Activated B cell treated with CpG ODN at 0.5 μM for 24 hours (primary cell): ENCODE measurements around the gene MS4A6E. TPM values are rescaled to one million over a fixed set of nuclear protein-coding genes. Genes with fewer than 3 reads are reported as not detected.

Experiments
- ATAC-seq: fragments of 200-7000 bp; cut with Tn5 transposase; one replicate; pipeline ENCODE4 v1.10.0; 2021; ENCODE audit warnings: low read depth, mild to moderate bottlenecking, moderate library complexity
- CTCF ChIA-PET: fragments of 350-600 bp; sonication (Branson Sonifier 250); formaldehyde crosslinking; loops from one replicate; lab custom pipeline; 2021; ENCODE audit warnings: antibody characterized with exemption; lab: Charles Lee
- POLR2A ChIA-PET: fragments of 350-600 bp; sonication (Branson Sonifier 250); formaldehyde crosslinking; loops from one replicate; lab custom pipeline; 2021; ENCODE audit warnings: antibody characterized with exemption; lab: Charles Lee
- DNase-seq: peaks from one replicate; pipeline ENCODE4 v3.0.0; 2022
- H3K27ac Mint-ChIP-seq: one replicate; pipeline ENCODE4 v1.8.0; 2020; ENCODE audit warnings: mixed read lengths
- H3K27me3 Mint-ChIP-seq: one replicate; pipeline ENCODE4 v1.8.0; 2021; ENCODE audit warnings: mixed read lengths
- H3K36me3 Mint-ChIP-seq: one replicate; pipeline ENCODE4 v1.8.0; 2021; ENCODE audit warnings: low read depth, mixed read lengths
- H3K4me1 Mint-ChIP-seq: one replicate; pipeline ENCODE4 v1.8.0; 2021; ENCODE audit warnings: mixed read lengths
- H3K4me3 Mint-ChIP-seq: one replicate; pipeline ENCODE4 v1.8.0; 2020; ENCODE audit warnings: mild to moderate bottlenecking, mixed read lengths
- H3K9me3 Mint-ChIP-seq: one replicate; pipeline ENCODE4 v1.8.0; 2020; ENCODE audit warnings: mixed read lengths
- CTCF ChIP-seq: fragments of 200-600 bp; IDR thresholded peaks from one replicate; pipeline ENCODE4 v1.8.0; 2022; ENCODE audit warnings: antibody characterized with exemption, mild to moderate bottlenecking
- intact Hi-C: fragments of 100-400 bp; cut with micrococcal nuclease; formaldehyde crosslinking; loops from one replicate; pipeline ENCODE4 v1.15.1; 2024
- total RNA-seq: library from RNA; stranded (reverse); gene quantifications from 2 replicates; pipeline ENCODE4 v1.2.3, GENCODE V29; 2022

MS4A6E gene
- total RNA-seq, 1 donor from 2014 or later: not detected

GRCh38 chr11:60315871-60316270 is 11.2 kb upstream of the MS4A6E start:
- peaks cover 9% of the 10 kb centered on the region for H3K4me1 Mint-ChIP-seq
- TF ChIP-seq CTCF: no peak
- H3K9me3 Mint-ChIP-seq: peaks cover 14% of the 10 kb centered on the region
- ATAC-seq (no peak), DNase-seq (no peak)
- peaks cover 3% of the 10 kb centered on the region for H3K36me3 Mint-ChIP-seq
- intact Hi-C loops: no loop called here
- ChIA-PET POLR2A (no interaction called here), CTCF (no interaction called here)
- no peak overlapping the region for H3K27ac Mint-ChIP-seq
- H3K27me3 Mint-ChIP-seq: no peaks in the 10 kb centered on the region
- H3K4me3 Mint-ChIP-seq: no peak overlapping the region

GRCh38 chr11:60316317-60316716 is 10.7 kb upstream of the MS4A6E start:
- DNase-seq: no peak
- no peak overlapping the region for H3K4me3 Mint-ChIP-seq

GRCh38 chr11:60318726-60319125 is 8.3 kb upstream of the MS4A6E start:
- Mint-ChIP-seq H3K4me3 (no peak overlapping the region), H3K4me1 (peaks cover 2% of the 10 kb centered on the region), H3K36me3 (peaks cover 6% of the 10 kb centered on the region), H3K27me3 (peaks cover 2% of the 10 kb centered on the region), H3K9me3 (peaks cover 24% of the 10 kb centered on the region), H3K27ac (no peak overlapping the region)
- intact Hi-C loops: no loop called here
- DNase-seq (no peak), ATAC-seq (no peak)
- POLR2A ChIA-PET: no interaction called here
- CTCF ChIA-PET: interaction anchor here (1.0 kb wide), 1 partner anchor 16 kb away, joined by 3 read pairs; no protein-coding TSS in a partner anchor
- TF ChIP-seq CTCF: no peak

More at GRCh38 chr11:60316317-60316716, 10.7 kb upstream of the MS4A6E start:
- no peak for ATAC-seq
- Mint-ChIP-seq H3K36me3 (peaks cover 5% of the 10 kb centered on the region), H3K4me1 (peaks cover 5% of the 10 kb centered on the region), H3K9me3 (peaks cover 16% of the 10 kb centered on the region), H3K27me3 (no peaks in the 10 kb centered on the region), H3K27ac (no peak overlapping the region)
- intact Hi-C loops: no loop called here
- CTCF ChIA-PET: no interaction called here
- TF ChIP-seq CTCF: no peak
- POLR2A ChIA-PET: no interaction called here

GRCh38 chr11:60321051-60321450 is 6.0 kb upstream of the MS4A6E start:
- H3K4me3 Mint-ChIP-seq: no peak overlapping the region
- CTCF ChIA-PET: no interaction called here

GRCh38 chr11:60328460-60328859 is 1.4 kb downstream of the MS4A6E start:
- Mint-ChIP-seq H3K9me3 (peaks cover 6% of the 10 kb centered on the region), H3K4me1 (no peaks in the 10 kb centered on the region), H3K4me3 (no peak overlapping the region), H3K27me3 (no peaks in the 10 kb centered on the region), H3K36me3 (no peaks in the 10 kb centered on the region), H3K27ac (no peak overlapping the region)
- no peak for TF ChIP-seq CTCF
- ChIA-PET POLR2A (no interaction called here), CTCF (interaction anchor here (1.0 kb wide), 1 partner anchor 17 kb away, joined by 3 read pairs; no protein-coding TSS in a partner anchor)
- no peak for DNase-seq
- no peak for ATAC-seq
- intact Hi-C loops: no loop called here

More at GRCh38 chr11:60321051-60321450, 6.0 kb upstream of the MS4A6E start:
- POLR2A ChIA-PET: no interaction called here
- ATAC-seq (no peak), DNase-seq (no peak)
- intact Hi-C loops: no loop called here
- Mint-ChIP-seq H3K27ac (no peak overlapping the region), H3K9me3 (peaks cover 26% of the 10 kb centered on the region), H3K4me1 (no peaks in the 10 kb centered on the region), H3K27me3 (peaks cover 2% of the 10 kb centered on the region), H3K36me3 (peaks cover 6% of the 10 kb centered on the region)
- TF ChIP-seq CTCF: no peak
